ENCODE results near the gene PRRG2. TPM values are rescaled to one million over a fixed set of nuclear protein-coding genes. Genes with fewer than 3 reads are reported as not detected.

Gene PRRG2
- total RNA-seq, 2 donors from 2014 or later = 2.6 to 4.9 TPM

GRCh38 chr19:49538643-49539042 lies 42.5 kb upstream of the PRRG2 start:
- DNase-seq (no peak), ATAC-seq (no peak)
- Histone ChIP-seq H3K27me3 (no peaks in the 10 kb centered on the region), H3K4me3 (no peak overlapping the region), H3K4me1 (peaks cover 10% of the 10 kb centered on the region), H3K9me3 (no peaks in the 10 kb centered on the region), H3K27ac (no peak overlapping the region), H3K36me3 (replicated peaks in 1 of 2; ENCODE audit: insufficient read depth in 1 of 2, low read depth in 2 of 2) (no peaks in the 10 kb centered on the region)
- WGBS, 2 donors = 74 to 76% methylated on average over 5 of the region's 5 CpGs
- TF ChIP-seq CTCF (IDR thresholded peaks at IDR 0.05) (no peak), POLR2A (IDR thresholded peaks at IDR 0.05) (no peak)
- intact Hi-C loops (cut with DNase I) = no loop called here

- TF ChIP-seq POLR2A (IDR thresholded peaks at IDR 0.05) (no peak), CTCF (IDR thresholded peaks at IDR 0.05) (no peak)
- ATAC-seq (no peak), DNase-seq (no peak)
- Histone ChIP-seq H3K27me3 (no peaks in the 10 kb centered on the region), H3K36me3 (replicated peaks in 1 of 2; ENCODE audit: insufficient read depth in 1 of 2, low read depth in 2 of 2) (no peaks in the 10 kb centered on the region), H3K4me1 (peaks cover 3% of the 10 kb centered on the region), H3K27ac (no peak overlapping the region), H3K4me3 (no peak overlapping the region), H3K9me3 (no peaks in the 10 kb centered on the region)
- intact Hi-C loops (cut with DNase I) = no loop called here
- WGBS, 2 donors = 95% methylated on average over 12 to 13 of the region's 13 CpGs
Observed at GRCh38 chr19:49539192-49539952, 41.7 kb upstream of the PRRG2 start.

GRCh38 chr19:49541914-49542313 lies 39.2 kb upstream of the PRRG2 start:
- intact Hi-C loops (cut with DNase I) = no loop called here
- Histone ChIP-seq H3K4me3 (no peak overlapping the region), H3K36me3 (replicated peaks in 1 of 2; ENCODE audit: insufficient read depth in 1 of 2, low read depth in 2 of 2) (no peaks in the 10 kb centered on the region), H3K27ac (no peak overlapping the region), H3K27me3 (no peaks in the 10 kb centered on the region), H3K9me3 (no peaks in the 10 kb centered on the region), H3K4me1 (peaks cover 3% of the 10 kb centered on the region)
- TF ChIP-seq CTCF (IDR thresholded peaks at IDR 0.05) (no peak), POLR2A (IDR thresholded peaks at IDR 0.05) (no peak)
- ATAC-seq = no peak
- WGBS, 2 donors = 84 to 89% methylated on average over 6 of the region's 6 CpGs
- no peak for DNase-seq

GRCh38 chr19:49542446-49542845 lies 38.7 kb upstream of the PRRG2 start:
- Histone ChIP-seq H3K9me3 (no peaks in the 10 kb centered on the region), H3K4me1 (peaks cover 4% of the 10 kb centered on the region), H3K36me3 (replicated peaks in 1 of 2; ENCODE audit: insufficient read depth in 1 of 2, low read depth in 2 of 2) (no peaks in the 10 kb centered on the region), H3K27ac (no peak overlapping the region), H3K27me3 (no peaks in the 10 kb centered on the region), H3K4me3 (no peak overlapping the region)
- WGBS, 2 donors = 94% methylated on average over 16 of the region's 16 CpGs
- intact Hi-C loops (cut with DNase I) = no loop called here
- DNase-seq (no peak), ATAC-seq (no peak)
- TF ChIP-seq POLR2A (IDR thresholded peaks at IDR 0.05) = no peak
- TF ChIP-seq CTCF (IDR thresholded peaks at IDR 0.05) = no peak

- TF ChIP-seq CTCF (IDR thresholded peaks at IDR 0.05) (no peak), POLR2A (IDR thresholded peaks at IDR 0.05) (no peak)
- 84 to 85% methylated on average over 5 to 13 of the region's 14 CpGs for WGBS, 2 donors
- intact Hi-C loops (cut with DNase I) = no loop called here
- Histone ChIP-seq H3K27ac (no peak overlapping the region), H3K27me3 (no peaks in the 10 kb centered on the region), H3K36me3 (replicated peaks in 1 of 2; ENCODE audit: insufficient read depth in 1 of 2, low read depth in 2 of 2) (no peaks in the 10 kb centered on the region), H3K4me3 (no peak overlapping the region), H3K4me1 (peaks cover 4% of the 10 kb centered on the region), H3K9me3 (no peaks in the 10 kb centered on the region)
- ATAC-seq = no peak
- DNase-seq = no peak
Observed at GRCh38 chr19:49543032-49543431, 38.1 kb upstream of the PRRG2 start.

Data from body of pancreas (tissue), 4 donors.